Kidney epithelial cell (primary cell): ENCODE results near the gene PRODH. TPM values are rescaled to one million over a fixed set of nuclear protein-coding genes. Genes with fewer than 3 reads are reported as not detected.
"Not testable (repeated sequence)": the region's sequence is repeated elsewhere in the genome, so short reads cannot be mapped to it uniquely, and the experiment has no call there.

Source experiments
- DNase-seq: peaks from one replicate; pipeline ENCODE4 v3.0.0-alpha.2; 2010; ENCODE audit warnings: low read depth
- H3K27me3 ChIP-seq: 2 replicates; pipeline ENCODE4 v1.6.0; 2011; ENCODE audit warnings: low read length; ENCODE audit not compliant: control insufficient read depth, insufficient read depth
- H3K36me3 ChIP-seq: 2 replicates; pipeline ENCODE4 v1.5.1; 2011; ENCODE audit warnings: low read length; ENCODE audit not compliant: control insufficient read depth, insufficient read depth
- H3K4me3 ChIP-seq: 2 replicates; pipeline ENCODE4 v1.5.1; 2011; ENCODE audit warnings: low read depth, mild to moderate bottlenecking, control low read depth, low read length
- CTCF ChIP-seq: IDR thresholded peaks from 2 replicates; pipeline ENCODE4 v1.5.1; 2011; ENCODE audit warnings: mild to moderate bottlenecking, moderate library complexity, low read length, control low read depth, inconsistent platforms; ENCODE audit not compliant: insufficient read depth, poor library complexity, severe bottlenecking
- total RNA-seq: library from RNA; depleted of rRNA; stranded (reverse); fragments of >200 nt; gene quantifications from 2 replicates; pipeline ENCODE4 v1.2.3, GENCODE V29; 2015

Gene PRODH
- total RNA-seq, 1 donor from 2014 or later: 5.2 TPM

- H3K4me3 ChIP-seq: no peak overlapping the region
- TF ChIP-seq CTCF: no peak
- no peak for DNase-seq
- no peaks in the 10 kb centered on the region for H3K36me3 ChIP-seq
- no peaks in the 10 kb centered on the region for H3K27me3 ChIP-seq
Observed at GRCh38 chr22:18927573-18927972, 8.5 kb downstream of the PRODH start.

GRCh38 chr22:18927020-18927419, 9.1 kb downstream of the PRODH start:
- Histone ChIP-seq H3K36me3 (no peaks in the 10 kb centered on the region), H3K27me3 (no peaks in the 10 kb centered on the region), H3K4me3 (no peak overlapping the region)
- DNase-seq: no peak
- no peak for TF ChIP-seq CTCF

- Histone ChIP-seq H3K27me3 (no peaks in the 10 kb centered on the region), H3K4me3 (no peak overlapping the region), H3K36me3 (no peaks in the 10 kb centered on the region)
- no peak for DNase-seq
- TF ChIP-seq CTCF: no peak
Observed at GRCh38 chr22:18925368-18926064, 10.6 kb downstream of the PRODH start.

GRCh38 chr22:18920257-18920902, 15.7 kb downstream of the PRODH start:
- DNase-seq, H3K27me3 ChIP-seq, H3K36me3 ChIP-seq, H3K4me3 ChIP-seq: not testable (repeated sequence)

GRCh38 chr22:18917818-18918217, 18.3 kb downstream of the PRODH start:
- not testable (repeated sequence) for H3K4me3 ChIP-seq, H3K27me3 ChIP-seq, H3K36me3 ChIP-seq, DNase-seq

GRCh38 chr22:18915550-18915949, 20.5 kb downstream of the PRODH start:
- H3K27me3 ChIP-seq, DNase-seq, H3K4me3 ChIP-seq, H3K36me3 ChIP-seq: not testable (repeated sequence)

GRCh38 chr22:18914558-18914957, 21.5 kb downstream of the PRODH start:
- not testable (repeated sequence) for H3K27me3 ChIP-seq, H3K36me3 ChIP-seq, DNase-seq, H3K4me3 ChIP-seq

GRCh38 chr22:18912264-18912946, 23.7 kb downstream of the PRODH start:
- H3K36me3 ChIP-seq, DNase-seq, H3K4me3 ChIP-seq, H3K27me3 ChIP-seq: not testable (repeated sequence)

- H3K27me3 ChIP-seq, H3K4me3 ChIP-seq, H3K36me3 ChIP-seq, DNase-seq: not testable (repeated sequence)
Observed at GRCh38 chr22:18911535-18911934, 24.6 kb downstream of the PRODH start.
